Stimulated activated CD4-positive, alpha-beta T cell treated with anti-CD3 and anti-CD28 coated beads, Interleukin-15, amount 100 ng/mL, for 48 hours (primary cell): ENCODE results near the gene TSFM.

Experiments
- DNase-seq, 2 donors: peaks; one replicate each; pipeline ENCODE4 v3.0.0-alpha.2; 2020; ENCODE audit warnings: low read depth in 2 of 2

Gene TSFM

GRCh38 chr12:57782608-57783465, at the start of gene TSFM:
TSFM (plus strand) TSS chr12:57782787; CDS start chr12:57782802, 15 bp downstream.
- DNase-seq = peak; percentile 93 to 95

DNA sequence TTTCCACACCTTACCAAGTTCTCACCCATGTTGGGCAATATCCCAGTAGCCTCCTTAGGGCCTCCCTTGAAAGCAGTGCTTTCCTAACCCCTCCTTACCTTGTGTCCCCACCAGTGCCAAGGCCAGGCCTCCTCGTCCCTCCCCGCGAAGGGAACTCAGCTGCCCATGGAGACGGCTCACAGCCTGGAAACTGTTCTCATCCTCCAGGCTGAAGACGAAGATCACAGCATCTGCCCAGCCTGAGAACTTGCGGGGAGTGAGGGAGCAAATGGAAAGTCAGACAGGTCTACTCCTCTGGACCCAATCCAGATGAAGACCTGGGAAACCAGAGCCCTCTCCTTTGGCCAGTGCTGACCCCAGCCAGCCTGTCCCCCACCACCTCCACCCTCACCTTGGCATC, 48.7 kb upstream of the TSFM start:
- DNase-seq = no peak

DNA sequence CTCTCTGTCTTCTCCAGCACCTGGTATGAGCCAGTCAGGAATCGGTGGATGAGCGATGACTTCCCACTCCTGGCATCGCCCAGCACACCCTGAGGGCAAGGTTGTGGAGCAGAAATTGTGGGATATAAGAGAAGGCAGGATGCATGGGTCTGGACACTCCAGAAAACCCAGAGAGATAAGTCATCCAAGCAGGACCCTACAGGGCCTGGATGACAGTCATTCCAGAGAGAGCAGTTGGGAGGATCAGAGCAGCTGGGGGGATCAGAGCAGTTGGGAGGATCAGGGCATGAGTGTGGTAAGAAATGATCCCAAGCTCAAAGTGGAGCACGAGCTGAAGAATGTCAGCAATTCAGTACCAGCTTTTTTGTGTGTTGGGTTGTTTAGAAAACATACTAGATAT, 48.0 kb upstream of the TSFM start:
- no peak for DNase-seq

GRCh38 chr12:57735198-57735855, 47.3 kb upstream of the TSFM start:
- no peak for DNase-seq

DNA sequence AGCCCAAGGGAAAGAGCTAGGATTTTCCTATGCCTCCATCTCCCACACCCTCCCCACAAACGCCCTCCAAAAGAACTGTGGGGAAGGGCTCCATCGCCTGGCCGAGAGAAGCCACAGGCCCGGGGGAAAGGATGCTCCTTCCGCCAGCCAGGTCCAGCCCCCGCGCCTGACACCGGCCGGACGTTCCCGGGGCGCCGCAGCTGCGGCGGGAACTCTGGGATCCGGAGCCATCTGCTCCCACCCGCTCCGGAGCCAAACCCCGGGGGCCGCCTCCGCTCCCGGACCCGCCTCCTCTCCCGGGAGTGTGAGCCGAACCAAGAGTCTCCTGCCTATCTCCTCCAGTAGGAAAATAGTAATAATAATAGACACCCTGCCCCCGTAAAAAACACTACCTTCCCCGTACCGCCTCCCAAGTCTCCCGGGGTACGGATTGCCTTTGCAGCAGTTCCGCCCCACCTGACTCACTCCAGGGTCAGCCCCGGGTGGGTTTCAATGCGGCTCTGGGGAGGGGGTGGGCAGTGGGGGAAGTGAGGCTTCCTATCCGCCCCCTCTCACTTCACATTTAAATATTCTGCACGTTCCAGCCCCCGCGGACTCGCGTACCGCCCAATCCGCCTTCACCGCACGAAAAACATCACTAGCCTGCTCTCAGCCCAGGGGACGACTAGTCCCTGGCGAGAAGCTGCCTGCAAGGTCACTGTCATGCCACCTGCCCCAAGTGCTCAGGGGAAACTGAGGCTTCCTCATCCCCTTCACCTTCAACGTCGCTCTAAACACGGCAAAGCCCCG, 46.4 kb upstream of the TSFM start:
- DNase-seq = no peak

- DNase-seq = no peak
Observed at GRCh38 chr12:57736741-57737466, 45.7 kb upstream of the TSFM start.

- DNase-seq = no peak
Observed at GRCh38 chr12:57737467-57738460, 44.8 kb upstream of the TSFM start.

- DNase-seq = no peak
Observed at GRCh38 chr12:57738661-57739237, 43.8 kb upstream of the TSFM start, which contains the start of gene AGAP2. AGAP2 (minus strand) TSS chr12:57738742; CDS start chr12:57738246, 496 bp downstream.

- no peak for DNase-seq
Observed at GRCh38 chr12:57739387-57739786, 43.2 kb upstream of the TSFM start.

DNA sequence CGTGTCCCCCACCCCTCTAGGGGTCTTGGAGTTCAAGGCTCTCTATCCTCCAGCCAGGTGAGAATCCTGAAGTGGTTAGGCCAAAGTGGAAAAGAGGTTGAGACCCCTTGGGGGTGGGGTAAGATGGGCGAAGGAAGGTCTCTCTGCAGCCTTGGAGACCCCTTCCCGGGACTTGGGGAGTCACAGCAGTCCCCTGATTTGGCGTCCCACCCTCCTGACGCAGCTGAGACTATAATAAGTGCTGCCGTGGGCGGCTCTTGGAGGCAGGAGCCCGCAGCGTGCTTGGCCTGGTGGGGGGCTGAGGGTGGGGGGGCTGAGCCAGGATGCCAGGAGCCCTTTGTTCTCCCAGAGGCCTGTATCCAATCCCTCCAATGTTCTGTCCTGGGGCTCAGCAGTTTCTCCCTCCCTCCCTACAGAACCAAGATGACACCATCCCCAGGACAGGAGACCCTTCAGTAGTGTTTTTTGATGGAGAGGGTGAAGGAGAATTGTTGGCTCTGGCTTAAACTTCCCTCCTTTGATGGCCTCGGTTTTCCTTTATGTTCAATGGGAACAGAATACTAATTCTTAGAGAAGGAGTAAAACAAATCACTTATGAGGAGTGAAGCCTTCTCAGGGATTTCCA, 42.6 kb upstream of the TSFM start:
- DNase-seq = no peak

- DNase-seq = peak; percentile 47 to 66
Observed at GRCh38 chr12:57740656-57741412, 41.8 kb upstream of the TSFM start.

DNA sequence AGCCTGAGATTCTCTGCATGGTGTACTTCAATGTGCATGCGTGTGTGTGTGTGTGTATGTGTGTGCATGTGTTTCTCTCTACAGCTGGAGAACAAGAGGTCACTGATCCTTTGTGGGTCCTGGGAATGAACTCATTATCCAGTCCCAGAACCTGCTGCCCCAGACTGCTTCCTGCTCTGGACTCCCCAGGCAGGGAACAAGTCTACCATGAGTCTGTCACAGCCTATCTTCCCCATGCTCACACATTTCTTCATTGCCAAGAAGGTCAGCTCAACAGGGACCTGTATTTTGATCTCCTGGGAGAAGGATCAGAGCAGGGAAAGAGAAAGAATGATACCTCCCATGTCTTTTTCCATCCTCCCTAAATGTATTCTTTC, 41.2 kb upstream of the TSFM start:
- no peak for DNase-seq

GRCh38 chr12:57741844-57742738, 40.5 kb upstream of the TSFM start:
- peak; percentile 69 to 77 for DNase-seq

GRCh38 chr12:57743769-57744168, 38.8 kb upstream of the TSFM start:
- DNase-seq = no peak

DNA sequence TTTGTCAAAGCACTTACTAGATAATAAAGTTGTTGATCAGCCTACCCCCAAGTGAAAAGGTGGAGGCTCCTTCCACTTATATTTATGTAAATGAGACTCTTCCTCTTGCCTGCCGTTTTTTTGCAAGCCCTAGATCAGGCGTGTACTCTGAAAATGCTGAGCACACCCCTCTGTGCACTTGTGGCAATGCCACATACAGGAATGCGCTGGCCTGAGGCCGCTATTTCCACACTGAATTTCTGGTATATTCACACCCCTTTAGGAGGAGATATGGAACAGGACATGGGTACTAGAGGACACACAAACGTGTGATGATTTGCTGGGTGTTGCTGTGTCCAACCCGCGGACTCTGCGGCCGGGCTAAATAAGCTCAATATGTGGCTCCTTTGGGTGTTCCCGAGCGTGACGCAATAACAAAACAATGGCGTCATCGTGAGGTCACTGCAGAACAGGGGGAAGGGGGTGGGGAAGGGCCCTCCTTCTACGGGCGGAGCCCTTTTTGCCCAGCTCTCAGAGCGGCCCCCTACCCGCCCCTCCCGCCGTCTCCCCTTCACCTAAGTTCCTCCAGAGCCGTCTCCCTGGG, 38.3 kb upstream of the TSFM start:
- peak; percentile 69 to 76 for DNase-seq

DNA sequence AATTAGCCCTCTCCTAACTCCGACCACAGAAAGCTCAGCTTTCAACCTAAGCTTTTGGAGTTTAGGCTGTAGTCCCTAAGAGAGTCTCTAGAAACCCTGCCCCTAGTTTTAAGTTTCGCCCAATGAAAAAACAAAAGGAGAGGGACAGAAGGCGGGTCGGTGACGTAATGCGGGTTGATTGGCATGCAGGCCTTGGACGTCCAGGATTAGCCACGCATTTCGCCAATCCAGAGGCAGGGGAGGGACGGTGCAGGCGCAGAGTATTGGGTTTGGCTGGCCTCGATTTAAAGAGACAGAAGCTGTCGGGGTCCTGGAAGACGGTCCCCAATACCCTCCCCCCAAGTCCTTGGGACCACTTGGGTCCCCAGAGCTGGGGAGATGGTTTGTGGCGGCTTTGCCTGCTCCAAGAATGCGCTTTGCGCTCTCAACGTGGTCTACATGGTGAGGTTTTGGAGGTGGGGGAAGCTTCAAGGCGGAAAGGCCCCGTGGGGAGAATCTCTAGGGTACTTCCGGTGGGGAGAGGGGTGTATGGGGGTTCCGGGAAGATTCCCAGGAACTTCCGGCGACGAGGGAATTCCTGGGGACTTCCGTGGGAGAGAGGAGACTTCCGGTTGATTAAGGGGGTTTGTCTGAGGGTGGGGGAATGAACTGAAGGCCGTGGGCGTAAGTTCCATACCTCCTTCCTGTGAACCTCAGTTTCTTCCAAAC, 37.7 kb upstream of the TSFM start, which contains the start of gene TSPAN31:
Gene TSPAN31 (plus strand): TSS at position 263 of the 708 bp plus-strand sequence. CDS start 116 bp downstream, at position 379.
- DNase-seq = peak; percentile 93

DNA sequence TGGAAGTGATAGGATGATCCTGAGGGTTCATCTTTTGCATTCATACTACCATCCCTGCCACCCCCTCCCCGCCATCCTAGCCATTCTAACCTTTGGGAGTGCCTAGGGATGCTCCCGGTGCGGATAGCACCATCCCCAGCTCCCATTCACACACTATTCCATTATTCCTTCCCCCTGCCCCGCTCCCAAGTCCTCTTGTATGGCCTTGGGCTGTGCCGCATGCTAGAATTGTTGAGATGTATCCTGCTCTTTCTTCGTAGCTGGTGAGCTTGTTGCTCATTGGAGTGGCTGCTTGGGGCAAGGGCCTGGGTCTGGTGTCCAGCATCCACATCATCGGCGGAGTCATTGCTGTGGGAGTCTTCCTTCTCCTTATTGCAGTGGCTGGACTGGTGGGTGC, 37.1 kb upstream of the TSFM start:
- DNase-seq = no peak
